Mammary epithelial cell (primary cell): ENCODE data around the gene CBY2.

Experiments used
- EZH2 ChIP-seq: IDR thresholded peaks from 2 replicates; pipeline ENCODE4 v1.6.1; 2012; ENCODE audit warnings: low read length, inconsistent platforms, borderline replicate concordance
- TF ChIP-seq, protein P1 (sequence below), 2 donors: IDR thresholded peaks in 1 of 2; conservative IDR thresholded peaks in 1 of 2; 2 replicates each; pipeline ENCODE4 v1.5.1; 2011 to 2012; ENCODE audit warnings: inconsistent platforms in 2 of 2, low read length in 2 of 2, mild to moderate bottlenecking in 2 of 2, control low read depth in 1 of 2, low read depth in 1 of 2; ENCODE audit not compliant: insufficient read depth in 1 of 2; ENCODE audit errors: extremely low read depth in 1 of 2

DNA sequence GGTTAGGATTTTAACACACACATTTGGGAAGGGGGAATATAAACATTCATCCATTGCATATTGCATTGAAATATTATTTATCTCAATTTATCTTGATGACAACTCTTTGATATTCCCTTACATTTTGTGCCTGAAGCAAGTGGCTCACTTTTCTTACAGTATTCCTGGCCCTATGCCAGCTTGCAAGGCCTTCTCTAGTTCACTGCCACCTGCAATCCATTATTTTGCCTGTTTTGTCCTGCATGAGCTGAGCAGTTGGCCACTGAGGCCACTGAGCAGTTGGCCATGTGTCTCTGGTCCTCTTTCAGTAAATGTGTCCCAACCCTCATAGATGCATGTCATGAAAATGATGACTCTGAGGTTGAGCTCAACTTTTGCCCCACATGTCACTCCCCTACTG, 49.8 kb downstream of the CBY2 start:
- TF ChIP-seq, protein P1, sequence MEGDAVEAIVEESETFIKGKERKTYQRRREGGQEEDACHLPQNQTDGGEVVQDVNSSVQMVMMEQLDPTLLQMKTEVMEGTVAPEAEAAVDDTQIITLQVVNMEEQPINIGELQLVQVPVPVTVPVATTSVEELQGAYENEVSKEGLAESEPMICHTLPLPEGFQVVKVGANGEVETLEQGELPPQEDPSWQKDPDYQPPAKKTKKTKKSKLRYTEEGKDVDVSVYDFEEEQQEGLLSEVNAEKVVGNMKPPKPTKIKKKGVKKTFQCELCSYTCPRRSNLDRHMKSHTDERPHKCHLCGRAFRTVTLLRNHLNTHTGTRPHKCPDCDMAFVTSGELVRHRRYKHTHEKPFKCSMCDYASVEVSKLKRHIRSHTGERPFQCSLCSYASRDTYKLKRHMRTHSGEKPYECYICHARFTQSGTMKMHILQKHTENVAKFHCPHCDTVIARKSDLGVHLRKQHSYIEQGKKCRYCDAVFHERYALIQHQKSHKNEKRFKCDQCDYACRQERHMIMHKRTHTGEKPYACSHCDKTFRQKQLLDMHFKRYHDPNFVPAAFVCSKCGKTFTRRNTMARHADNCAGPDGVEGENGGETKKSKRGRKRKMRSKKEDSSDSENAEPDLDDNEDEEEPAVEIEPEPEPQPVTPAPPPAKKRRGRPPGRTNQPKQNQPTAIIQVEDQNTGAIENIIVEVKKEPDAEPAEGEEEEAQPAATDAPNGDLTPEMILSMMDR (conservative IDR thresholded peaks at IDR 0.05 in 1 of 2, IDR thresholded peaks at IDR 0.05 in 1 of 2; ENCODE audit: extremely low read depth in 1 of 2, insufficient read depth in 1 of 2, low read depth in 1 of 2, low read length in 2 of 2) = no peak
- TF ChIP-seq EZH2 = no peak
